ENCODE measurements around the gene WDR26. TPM values are rescaled to one million over a fixed set of nuclear protein-coding genes. Genes with fewer than 3 reads are reported as not detected.

WDR26 gene
- total and polyA plus RNA-seq, 9 of the 15 experiments (the other 6 are each of a cell fraction or from before 2014, with no cell fraction given): 11.5 to 66.0 (median 39.8) TPM

DNA sequence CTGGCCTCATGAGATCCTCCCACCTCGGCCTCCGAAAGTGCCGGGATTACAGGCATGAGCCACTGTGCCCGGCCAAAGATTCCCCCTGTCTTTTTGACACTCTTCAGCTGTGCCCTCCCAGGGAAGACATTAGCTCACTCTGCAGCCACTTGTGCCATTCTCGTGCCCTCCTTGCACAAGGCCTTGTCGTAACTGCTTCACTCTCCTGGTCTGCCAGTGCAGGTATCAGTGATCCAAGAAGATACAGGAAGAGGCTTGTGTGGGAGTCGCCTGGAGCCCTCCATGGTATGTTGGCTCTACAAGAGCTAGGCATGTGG lies 22.0 kb upstream of the WDR26 start:
- H3K27me3 ChIP-seq (ENCODE audit: control insufficient read depth in 2 of 2, insufficient read depth in 2 of 2, low read length in 2 of 2): no peaks in the 10 kb centered on the region; a peak in 1 of 5 replicates
- H4K20me1 ChIP-seq (replicated peaks; ENCODE audit: control insufficient read depth, insufficient read depth, low read length): peaks cover 6% of the 10 kb centered on the region; the same call in 1 of the 2 replicates
- peak overlapping the region; percentile 53; the same call in 1 of the 3 replicates for H3K27ac ChIP-seq (ENCODE audit: extremely low read depth, low read depth, low read length)
- TF ChIP-seq KLF13 (tag; IDR thresholded peaks at IDR 0.05; ENCODE audit: borderline replicate concordance, low read depth) (no peak), POLR2AphosphoS5 (IDR thresholded peaks at IDR 0.05; ENCODE audit: control insufficient read depth, insufficient read depth, low read depth, low read length) (no peak), CBX3 (IDR thresholded peaks at IDR 0.05; ENCODE audit: borderline replicate concordance in 1 of 2, low read length in 2 of 2) (no peak), CBFA2T2 (conservative IDR thresholded peaks at IDR 0.05) (no peak), FOXJ2 (tag; IDR thresholded peaks at IDR 0.05) (no peak), ZNF23 (CRISPR knock-in tag; IDR thresholded peaks at IDR 0.05) (no peak), NRF1 (conservative IDR thresholded peaks at IDR 0.05 in 1 of 2, IDR thresholded peaks at IDR 0.05 in 1 of 2) (no peak), RBM39 (optimal IDR thresholded peaks at IDR 0.05; ENCODE audit: low read depth, low read length) (no peak), MTF1 (CRISPR knock-in tag; IDR thresholded peaks at IDR 0.05; ENCODE audit: borderline replicate concordance) (no peak)
- TF ChIP-seq, protein P1, sequence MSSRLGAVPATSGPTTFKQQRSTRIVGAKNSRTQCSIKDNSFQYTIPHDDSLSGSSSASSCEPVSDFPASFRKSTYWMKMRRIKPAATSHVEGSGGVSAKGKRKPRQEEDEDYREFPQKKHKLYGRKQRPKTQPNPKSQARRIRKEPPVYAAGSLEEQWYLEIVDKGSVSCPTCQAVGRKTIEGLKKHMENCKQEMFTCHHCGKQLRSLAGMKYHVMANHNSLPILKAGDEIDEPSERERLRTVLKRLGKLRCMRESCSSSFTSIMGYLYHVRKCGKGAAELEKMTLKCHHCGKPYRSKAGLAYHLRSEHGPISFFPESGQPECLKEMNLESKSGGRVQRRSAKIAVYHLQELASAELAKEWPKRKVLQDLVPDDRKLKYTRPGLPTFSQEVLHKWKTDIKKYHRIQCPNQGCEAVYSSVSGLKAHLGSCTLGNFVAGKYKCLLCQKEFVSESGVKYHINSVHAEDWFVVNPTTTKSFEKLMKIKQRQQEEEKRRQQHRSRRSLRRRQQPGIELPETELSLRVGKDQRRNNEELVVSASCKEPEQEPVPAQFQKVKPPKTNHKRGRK (tag; IDR thresholded peaks at IDR 0.05): no peak
- BruUV-seq (replicated peaks): no TSS peak
- WGBS (ENCODE audit: insufficient coverage, low coverage, missing lambda C conversion rate): 87% methylated on average over 7 of the region's 7 CpGs
- peaks cover 12 to 23% of the 10 kb centered on the region in 2 experiments for H3K4me1 ChIP-seq (replicated peaks in 1 of 2; ENCODE audit: control insufficient read depth in 2 of 2, insufficient read depth in 2 of 2, low read length in 2 of 2)
- H3K4me3 ChIP-seq: no peak overlapping the region
- H3K9me1 ChIP-seq (ENCODE audit: control insufficient read depth, insufficient read depth, low read length): peaks cover 4% of the 10 kb centered on the region
- H2AFZ ChIP-seq (ENCODE audit: low read depth, low read length): peak overlapping the region; percentile 67; the same call in 1 of the 2 replicates
- in situ Hi-C loops (cut with MboI): loop anchor here (10.0 kb wide), 1 partner anchor 342 kb away; the partner anchor contains the start of gene FBXO28
- ChIA-PET CTCF (ENCODE audit: low intra/inter-chr PET ratio) (interaction anchor here (2.6 kb wide), 1 partner anchor 340 kb away, joined by 19 read pairs; no protein-coding TSS in a partner anchor), POLR2A (interaction anchor here (0.6 to 2.3 kb wide), 7 partner anchors 8 to 317 kb away, joined by 3 to 10 read pairs (median 4); partner anchors contain the start of gene WDR26)
- H3K9ac ChIP-seq (ENCODE audit: insufficient read depth in 1 of 2, low read depth in 2 of 2, low read length in 2 of 2): peak overlapping the region in 1 of 2 experiments; percentile 69; a peak in 2 of 4 replicates
- peak overlapping the region; percentile 29; the same call in 1 of the 2 replicates for H3K4me2 ChIP-seq (ENCODE audit: insufficient read depth, low read length)
- H3K9me3 ChIP-seq (replicated peaks; ENCODE audit: control insufficient read depth, insufficient read depth, low read depth, low read length): no peaks in the 10 kb centered on the region
- FAIRE-seq (no peak), ATAC-seq (no peak), DNase-seq (ENCODE audit: extremely low read depth in 1 of 4, low spot score in 3 of 4) (no peak)
- H3K36me3 ChIP-seq (ENCODE audit: control insufficient read depth, insufficient read depth, low read length): peaks cover 7% of the 10 kb centered on the region; the same call in 2 of the 3 replicates
- H3K79me2 ChIP-seq (ENCODE audit: control insufficient read depth, insufficient read depth, low read length): no peaks in the 10 kb centered on the region
- intact Hi-C loops (cut with micrococcal nuclease): loop anchor here (2.0 kb wide), 2 partner anchors 24 to 126 kb away; partner anchors contain the start of gene NVL

Data from K562 (cell line).